Fibroblast of mammary gland (primary cell): ENCODE results near the gene MAP3K12.
A peak's percentile ranks its signal among the peaks of the same experiment; 100 is the strongest.

Experiments used
- DNase-seq: peaks from one replicate; pipeline ENCODE4 v3.0.0-alpha.2; 2010; ENCODE audit warnings: low read depth
- H3K4me3 ChIP-seq: 2 replicates; pipeline ENCODE4 v1.5.1; 2011; ENCODE audit warnings: low read depth, mild to moderate bottlenecking, low read length, moderate library complexity; ENCODE audit not compliant: control insufficient read depth
- TF ChIP-seq, protein P1 (sequence below): conservative IDR thresholded peaks from 2 replicates; pipeline ENCODE4 v1.5.1; 2011; ENCODE audit warnings: low read depth, low read length, inconsistent platforms; ENCODE audit not compliant: control insufficient read depth, insufficient read depth

MAP3K12 gene

GRCh38 chr12:53479331-53479730 lies 19.9 kb downstream of the MAP3K12 start:
- TF ChIP-seq, protein P1, sequence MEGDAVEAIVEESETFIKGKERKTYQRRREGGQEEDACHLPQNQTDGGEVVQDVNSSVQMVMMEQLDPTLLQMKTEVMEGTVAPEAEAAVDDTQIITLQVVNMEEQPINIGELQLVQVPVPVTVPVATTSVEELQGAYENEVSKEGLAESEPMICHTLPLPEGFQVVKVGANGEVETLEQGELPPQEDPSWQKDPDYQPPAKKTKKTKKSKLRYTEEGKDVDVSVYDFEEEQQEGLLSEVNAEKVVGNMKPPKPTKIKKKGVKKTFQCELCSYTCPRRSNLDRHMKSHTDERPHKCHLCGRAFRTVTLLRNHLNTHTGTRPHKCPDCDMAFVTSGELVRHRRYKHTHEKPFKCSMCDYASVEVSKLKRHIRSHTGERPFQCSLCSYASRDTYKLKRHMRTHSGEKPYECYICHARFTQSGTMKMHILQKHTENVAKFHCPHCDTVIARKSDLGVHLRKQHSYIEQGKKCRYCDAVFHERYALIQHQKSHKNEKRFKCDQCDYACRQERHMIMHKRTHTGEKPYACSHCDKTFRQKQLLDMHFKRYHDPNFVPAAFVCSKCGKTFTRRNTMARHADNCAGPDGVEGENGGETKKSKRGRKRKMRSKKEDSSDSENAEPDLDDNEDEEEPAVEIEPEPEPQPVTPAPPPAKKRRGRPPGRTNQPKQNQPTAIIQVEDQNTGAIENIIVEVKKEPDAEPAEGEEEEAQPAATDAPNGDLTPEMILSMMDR, result no peak
- no peak overlapping the region for H3K4me3 ChIP-seq
- no peak for DNase-seq

- peak; percentile 55 for DNase-seq
Observed at GRCh38 chr12:53478865-53479264, 20.4 kb downstream of the MAP3K12 start.

GRCh38 chr12:53476769-53477209 lies 22.5 kb downstream of the MAP3K12 start:
- DNase-seq, result peak; percentile 66
- no peak overlapping the region for H3K4me3 ChIP-seq
- TF ChIP-seq, protein P1, result peak; percentile 37

More at GRCh38 chr12:53478865-53479264, 20.4 kb downstream of the MAP3K12 start:
- no peak overlapping the region for H3K4me3 ChIP-seq
- TF ChIP-seq, protein P1, result no peak

DNA sequence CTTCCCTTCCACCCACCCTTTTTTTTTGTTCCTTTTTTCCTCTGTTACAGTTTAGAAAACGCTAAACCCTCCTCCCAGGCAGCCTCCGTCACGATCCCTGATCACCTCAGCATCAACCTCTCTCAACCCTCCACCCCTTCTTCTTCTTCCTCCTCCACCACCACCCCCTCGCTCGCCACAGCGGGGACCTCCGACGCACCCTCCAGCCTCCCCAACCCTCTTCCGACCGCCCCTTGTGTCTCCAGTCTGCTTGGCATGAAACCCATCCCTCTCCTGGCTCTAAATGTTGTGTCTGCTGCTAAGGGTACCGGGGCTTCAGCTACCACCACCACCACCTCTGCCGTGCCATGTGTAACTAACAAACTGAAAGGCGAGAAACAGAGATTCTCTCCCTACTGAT lies 24.4 kb downstream of the MAP3K12 start:
- TF ChIP-seq, protein P1, result no peak
- DNase-seq, result no peak
- no peak overlapping the region for H3K4me3 ChIP-seq

- TF ChIP-seq, protein P1, result no peak
- H3K4me3 ChIP-seq, result no peak overlapping the region
- DNase-seq, result no peak
Observed at GRCh38 chr12:53474077-53474476, 25.2 kb downstream of the MAP3K12 start.

DNA sequence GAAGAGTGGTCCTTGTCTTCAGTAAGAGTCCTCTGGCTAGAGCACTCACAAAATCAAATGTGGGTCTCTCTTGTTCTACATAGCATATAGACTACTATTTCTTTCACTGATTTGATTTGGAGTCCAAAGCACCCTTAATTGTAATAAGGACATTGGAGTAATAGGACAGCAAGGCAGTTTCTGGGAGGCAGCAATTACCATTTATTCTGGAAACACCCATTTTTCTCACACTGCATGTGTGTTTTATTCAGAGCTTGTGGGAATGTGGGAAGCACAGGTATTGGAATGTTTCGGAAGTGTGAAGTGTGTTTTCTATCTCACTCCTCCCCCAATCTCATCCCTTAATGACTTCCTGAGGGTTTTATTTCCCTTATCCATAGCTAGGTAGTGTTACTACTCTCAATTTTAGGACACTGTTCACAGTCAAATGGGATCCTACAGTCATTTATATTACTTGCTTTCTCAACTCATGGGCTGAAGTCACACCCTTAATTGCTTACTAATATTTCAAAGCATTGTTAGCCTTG lies 27.1 kb downstream of the MAP3K12 start:
- TF ChIP-seq, protein P1, result no peak
- no peak for DNase-seq
- H3K4me3 ChIP-seq, result no peak overlapping the region

DNA sequence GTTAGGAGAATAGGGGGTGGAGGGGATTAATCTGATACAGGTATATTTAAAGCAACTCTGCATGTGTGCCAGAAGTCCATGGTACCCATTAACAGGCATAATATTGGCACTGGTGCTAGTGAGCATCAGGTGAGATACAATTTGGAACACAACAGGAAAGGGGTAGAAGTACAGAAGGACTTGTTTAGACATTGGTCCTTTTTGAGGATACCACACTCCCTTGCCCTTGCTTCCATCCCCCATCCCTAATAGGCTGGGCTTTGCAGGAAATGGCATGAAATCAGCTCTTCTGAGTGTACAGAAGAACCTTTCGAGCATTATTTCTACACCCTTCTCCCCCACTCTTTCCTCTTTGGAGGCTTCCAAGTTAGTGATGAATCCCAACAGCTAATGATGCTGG lies 31.0 kb downstream of the MAP3K12 start:
- TF ChIP-seq, protein P1, result no peak
- no peak overlapping the region for H3K4me3 ChIP-seq

More for the DNA sequence above, 31.0 kb downstream of the MAP3K12 start:
- DNase-seq, result no peak
